Activated CD8-positive, alpha-beta memory T cell treated with anti-CD3 and anti-CD28 coated beads, Interleukin-2, amount 50 U/mL, for 24 hours (primary cell): ENCODE data around the gene EZH2.

Source experiments
- DNase-seq: peaks from one replicate; pipeline ENCODE4 v3.0.0-alpha.2; 2020; ENCODE audit errors: extremely low read depth

Gene EZH2

DNA sequence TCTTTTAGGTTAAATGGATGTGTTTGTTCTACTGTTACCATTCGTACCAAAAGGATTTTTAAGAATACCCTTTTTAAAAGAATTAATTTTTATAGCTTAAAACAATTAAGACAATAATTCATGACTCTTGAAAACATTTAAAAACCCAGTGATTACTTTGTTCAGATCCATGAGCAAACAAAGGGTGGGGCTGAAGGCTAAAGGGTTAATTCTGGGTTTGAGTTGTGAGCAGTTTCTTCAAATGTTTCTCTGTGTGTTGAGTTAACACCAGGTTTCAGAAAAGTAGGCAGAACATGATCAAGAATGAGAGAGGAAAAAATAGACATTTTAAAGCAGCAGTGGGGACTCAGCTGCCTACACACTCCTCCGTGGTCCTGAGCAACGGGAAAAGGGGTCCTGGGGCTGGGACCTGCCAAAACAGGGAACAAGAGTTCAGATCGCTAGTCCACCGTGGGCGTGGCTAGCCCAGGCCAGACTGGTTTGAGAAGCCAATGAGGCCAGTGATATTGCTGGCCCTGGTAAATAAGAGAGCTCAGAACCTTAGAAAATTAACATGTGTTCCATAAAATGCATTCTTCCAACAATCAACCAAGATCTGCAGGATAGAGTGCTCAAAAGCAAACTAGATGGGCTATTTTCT is 14.9 kb upstream of the EZH2 start:
- DNase-seq, result no peak

DNA sequence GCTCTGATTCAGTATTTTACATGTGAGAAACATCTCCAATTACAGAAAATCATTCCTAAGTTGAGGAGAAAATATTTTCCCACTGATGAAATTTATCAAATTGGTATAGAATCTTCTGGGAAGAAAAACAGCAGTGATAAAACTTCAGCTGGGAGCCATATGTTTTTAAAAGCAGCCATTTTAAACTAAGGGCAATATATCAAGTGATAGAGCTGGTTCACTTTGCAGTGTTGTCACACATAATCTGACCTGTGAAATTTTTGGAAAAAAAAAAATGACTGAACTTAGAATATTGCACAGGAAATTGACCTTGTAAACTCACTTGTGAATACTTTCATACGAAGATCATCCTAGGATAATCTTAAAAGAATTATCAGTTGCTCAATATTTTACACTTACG is 10.5 kb upstream of the EZH2 start:
- DNase-seq, result no peak

DNA sequence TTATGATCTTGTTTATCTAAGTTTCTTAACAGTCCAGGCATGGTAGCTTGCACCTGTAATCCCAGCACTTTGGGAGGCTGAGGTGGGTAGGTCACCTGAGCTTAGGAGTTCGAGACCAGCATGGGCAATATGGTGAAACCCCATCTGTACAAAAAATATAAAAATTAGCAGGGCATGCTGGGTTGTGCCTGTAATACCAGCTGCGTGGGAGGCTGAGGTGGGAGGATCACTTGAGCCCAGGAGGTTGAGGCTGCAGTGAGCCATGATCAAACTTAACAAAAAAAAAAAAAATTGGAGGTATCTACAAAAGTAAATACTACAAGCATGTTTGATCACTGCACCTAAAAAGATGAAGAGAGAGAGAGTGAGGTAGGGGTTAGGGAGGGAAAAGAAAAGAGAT is 9.0 kb upstream of the EZH2 start:
- DNase-seq, result no peak

DNA sequence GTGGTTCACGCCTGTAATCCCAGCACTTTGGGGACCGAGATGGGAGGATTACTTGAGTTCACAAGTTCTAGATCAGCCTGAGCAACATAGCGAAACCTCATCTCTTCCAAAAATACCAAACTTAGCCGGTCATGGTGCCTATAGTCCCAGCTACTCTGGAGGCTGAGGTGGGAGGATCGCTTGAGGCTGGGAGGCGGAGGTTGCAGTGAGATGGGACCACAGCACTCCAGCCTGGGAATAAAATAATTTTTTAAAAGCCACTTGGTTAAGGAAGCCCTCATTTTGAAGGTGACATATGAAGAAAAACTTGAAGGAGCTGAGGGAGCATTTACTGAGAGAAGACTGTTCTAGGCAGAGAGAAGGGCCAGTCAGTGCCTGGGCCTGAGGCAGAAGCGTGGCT is 4.2 kb upstream of the EZH2 start:
- DNase-seq, result no peak

DNA sequence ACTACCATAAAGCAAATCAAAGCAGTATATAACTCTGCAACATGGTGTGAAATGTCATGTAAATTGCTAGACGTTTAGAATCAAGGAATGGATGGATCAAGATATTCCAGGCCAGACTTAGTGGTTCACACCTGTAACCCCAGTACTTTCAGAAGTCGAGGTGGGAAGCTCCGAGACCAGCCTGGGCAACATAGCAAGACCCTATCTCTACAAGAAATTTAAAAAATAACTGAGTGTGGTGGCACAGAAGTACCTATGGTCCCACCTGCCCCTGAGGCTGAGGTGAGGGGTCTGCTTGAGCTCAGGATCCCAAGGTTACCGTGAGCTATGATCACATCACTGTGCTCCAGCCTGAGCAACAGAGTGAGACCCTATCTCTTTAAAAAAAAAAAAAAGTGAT is 2.8 kb upstream of the EZH2 start:
- DNase-seq, result no peak

DNA sequence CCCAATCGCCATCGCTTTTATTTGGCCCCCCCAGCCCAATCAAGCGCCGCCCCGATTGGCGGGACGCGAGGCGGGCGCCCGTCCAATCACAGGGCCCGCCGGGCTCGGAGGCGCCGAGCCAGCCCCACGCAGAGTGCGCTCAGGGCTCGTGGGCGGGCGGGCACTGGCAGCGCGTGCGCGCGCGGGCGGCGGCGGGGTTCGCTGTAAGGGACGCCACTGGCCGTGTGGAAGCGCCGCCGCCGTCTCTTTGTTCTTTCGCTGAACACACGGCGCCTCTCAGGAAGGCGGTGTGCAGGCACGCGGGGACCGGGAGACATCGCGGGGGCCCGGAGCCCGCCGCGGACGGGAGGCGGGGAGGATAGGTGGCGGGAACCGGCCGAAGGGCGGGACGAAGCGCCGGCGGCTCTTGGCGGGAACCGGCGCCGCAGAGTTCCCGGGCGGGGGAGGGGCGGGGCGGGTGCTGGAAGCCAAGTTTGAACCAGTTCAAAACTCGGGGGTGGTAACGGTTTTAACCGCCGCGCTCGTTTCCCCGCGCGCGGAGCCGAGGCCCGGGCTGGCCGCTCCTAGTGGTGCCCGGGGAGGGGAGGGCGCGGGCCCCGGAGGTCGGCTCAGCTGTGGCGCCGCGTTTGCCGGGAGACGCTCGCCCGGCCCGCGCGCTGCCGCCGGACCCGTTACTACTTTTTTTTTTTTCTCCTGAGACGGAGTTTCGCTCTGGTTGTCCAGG is 370 bp upstream of the EZH2 start:
- DNase-seq, result peak; percentile 78

DNA sequence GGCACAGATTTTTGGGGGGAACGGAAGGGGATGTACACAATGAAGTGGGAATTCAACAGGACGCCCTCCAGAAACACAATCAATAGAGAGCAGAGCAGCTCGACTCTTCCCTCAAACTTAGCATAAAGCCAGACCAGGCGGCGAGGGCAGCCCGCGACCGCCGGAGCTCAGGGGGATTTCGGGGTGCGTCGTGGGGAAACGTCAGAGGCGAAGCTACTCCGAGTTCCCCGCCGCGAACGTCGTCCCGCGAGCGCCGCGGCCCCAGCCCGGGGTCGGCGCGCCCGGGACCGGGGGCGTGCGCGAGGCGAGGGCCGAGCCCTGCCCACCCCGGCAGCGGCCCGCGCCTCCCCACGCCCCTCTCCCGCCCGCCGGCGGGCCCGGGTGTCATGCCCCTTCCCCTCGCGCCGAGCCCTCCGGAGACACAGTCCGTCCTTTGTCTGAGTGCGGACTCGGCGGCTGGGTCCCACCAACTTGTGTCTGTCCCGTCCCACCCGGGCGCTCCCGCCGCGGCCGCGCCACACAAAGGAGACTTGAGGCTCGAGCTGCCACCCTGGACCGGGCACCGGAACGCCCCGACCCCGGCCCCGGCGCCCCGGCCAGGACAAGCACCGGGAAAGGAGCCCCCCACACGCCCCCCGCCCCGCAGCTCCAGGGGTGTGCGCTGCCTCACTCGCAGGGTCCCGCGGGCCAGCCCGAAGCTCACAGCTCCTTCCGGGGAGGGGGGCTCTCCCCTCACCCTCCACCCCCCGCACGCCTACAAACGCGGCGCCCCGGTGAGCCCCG is 634 bp downstream of the EZH2 start:
- no peak for DNase-seq

DNA sequence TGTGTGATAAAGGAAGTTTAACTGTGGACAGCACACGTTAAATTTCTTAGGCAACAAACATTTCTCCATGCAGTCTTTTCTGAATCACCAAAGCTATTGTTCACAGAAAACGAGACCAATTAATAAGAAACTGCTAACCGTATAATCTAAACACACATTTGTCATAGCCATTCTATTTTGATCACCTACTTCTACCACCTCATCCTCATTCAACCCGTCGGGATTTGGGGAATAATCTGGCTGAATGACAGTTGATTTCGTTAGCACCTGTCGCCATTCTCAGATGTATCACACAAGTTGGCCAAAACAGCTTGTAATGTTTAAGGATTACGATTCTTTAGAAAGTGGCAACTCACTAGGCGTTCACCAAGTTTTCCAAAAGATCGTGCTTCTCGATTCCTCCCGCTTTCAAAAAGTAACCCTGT is 1.2 kb downstream of the EZH2 start:
- DNase-seq, result no peak

DNA sequence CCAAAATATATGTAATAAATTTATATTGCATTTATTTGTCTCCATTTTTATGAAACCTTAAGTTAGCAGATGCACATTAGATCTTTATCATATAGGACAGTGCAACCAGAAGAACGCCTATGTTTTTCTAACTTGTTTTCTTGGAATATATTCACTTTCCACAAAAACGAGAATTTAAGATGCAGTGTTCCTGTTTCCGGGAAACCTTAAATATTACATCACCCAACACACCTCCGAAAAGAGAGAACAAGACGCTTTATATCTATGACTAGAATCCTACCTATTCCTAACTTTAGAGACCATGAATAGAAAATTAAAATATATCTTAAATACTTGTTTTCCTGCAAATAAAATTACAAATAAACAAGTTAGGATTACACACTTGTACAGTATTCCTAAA is 1.9 kb downstream of the EZH2 start:
- DNase-seq, result no peak

DNA sequence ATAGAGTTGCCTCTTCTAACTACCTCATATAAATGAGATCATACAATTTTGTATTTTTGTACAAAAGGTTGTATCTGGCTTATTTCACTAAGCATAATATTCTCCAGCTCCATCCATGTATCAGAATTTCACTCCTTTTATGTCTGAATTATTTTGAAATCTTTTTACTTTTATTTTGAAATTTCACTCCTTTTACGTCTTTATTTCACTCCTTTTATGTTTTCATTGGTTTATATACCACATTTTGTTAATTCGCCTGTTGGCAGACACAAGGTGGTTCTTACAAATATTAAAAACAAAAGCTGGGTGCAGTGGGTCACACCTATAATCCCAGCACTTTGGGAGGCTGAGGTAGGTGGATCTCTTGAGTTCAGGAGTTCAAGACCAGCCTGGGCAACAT is 5.8 kb downstream of the EZH2 start:
- no peak for DNase-seq

DNA sequence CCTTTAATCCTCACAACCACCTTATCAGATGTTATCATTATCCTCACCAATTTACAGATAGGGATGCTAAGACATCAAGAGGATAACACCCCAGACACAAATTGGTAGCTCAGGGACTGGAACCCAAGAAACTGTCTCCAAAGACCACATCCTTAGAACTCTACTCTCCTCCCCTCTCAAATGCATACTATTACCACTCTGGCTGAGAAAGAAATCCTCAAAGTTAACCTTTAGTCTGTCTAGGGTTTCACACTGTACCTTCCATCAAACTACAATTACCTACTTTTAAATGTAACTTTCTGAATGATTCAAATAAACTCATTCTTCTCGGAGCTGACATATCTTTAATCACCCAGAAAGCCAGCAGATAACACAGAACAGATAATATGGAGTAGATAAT is 6.6 kb downstream of the EZH2 start:
- DNase-seq, result no peak

DNA sequence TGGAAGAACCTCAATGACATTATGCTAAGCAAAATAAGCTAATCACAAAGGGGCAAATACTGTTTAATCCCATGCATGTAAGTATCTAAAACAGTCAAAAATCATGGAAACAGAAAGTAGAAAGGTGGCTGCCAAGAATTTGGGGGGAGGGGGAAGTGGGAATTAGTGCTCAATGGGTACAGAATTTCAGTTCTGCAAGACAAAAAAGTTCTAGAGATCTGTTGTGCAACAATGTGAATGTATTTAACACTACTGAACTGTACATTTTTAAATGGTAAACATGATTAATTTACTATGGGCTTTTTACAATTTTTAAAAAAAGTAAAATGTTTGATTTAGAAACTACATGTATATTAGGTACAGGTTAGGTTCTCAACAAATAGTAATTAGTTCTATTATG is 11.9 kb downstream of the EZH2 start:
- DNase-seq, result no peak

DNA sequence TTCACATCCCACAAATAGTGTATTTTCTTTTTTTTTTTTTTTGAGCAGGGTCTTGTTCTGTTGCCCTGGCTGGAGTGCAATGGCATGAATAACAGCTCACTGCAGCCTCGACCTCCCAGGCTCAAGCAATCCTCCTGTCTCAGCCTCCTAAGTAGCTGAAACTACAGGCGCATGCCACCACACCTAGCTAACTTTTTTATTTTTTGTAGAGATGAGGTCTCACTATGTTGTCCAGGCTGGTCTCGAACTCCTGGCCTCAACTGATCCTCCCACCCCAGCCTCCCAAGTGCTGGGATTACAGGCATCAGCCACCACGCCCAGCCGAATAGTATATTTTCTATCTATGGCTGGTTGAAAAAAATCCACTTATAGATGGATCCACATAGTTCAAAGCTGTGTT is 12.5 kb downstream of the EZH2 start:
- DNase-seq, result no peak

DNA sequence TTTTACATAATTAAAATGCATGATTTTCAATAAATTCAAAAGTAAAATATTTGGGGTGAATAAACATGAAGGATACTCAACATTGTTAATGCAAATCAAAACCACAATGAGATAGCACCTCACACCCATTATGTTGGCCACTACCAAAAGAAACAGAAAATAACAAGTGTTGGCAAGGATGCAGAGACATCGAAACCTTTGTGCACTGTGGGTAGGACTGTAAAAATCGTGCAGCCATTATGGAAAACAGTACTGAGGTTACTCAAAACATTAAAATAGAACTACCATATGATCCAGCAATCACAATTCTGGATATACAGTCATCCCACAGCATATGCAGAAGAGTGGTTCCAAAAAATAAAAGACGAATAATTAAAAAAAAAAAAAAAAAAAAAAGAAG is 13.1 kb downstream of the EZH2 start:
- DNase-seq, result no peak

DNA sequence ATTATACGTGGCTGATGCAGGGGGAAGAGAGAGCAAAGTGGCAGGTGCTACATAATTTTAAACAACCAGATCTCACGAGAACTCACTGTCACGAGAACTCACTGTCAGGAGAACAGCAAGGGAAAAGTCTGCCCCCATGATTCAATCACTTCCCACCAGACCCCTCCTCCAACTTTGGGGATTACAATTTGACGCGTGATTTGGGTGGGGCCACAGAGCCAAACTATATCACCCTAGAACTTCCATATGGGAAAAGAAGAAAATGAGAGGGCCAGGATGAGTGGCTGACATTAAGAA is 15.8 kb downstream of the EZH2 start:
- DNase-seq, result no peak

DNA sequence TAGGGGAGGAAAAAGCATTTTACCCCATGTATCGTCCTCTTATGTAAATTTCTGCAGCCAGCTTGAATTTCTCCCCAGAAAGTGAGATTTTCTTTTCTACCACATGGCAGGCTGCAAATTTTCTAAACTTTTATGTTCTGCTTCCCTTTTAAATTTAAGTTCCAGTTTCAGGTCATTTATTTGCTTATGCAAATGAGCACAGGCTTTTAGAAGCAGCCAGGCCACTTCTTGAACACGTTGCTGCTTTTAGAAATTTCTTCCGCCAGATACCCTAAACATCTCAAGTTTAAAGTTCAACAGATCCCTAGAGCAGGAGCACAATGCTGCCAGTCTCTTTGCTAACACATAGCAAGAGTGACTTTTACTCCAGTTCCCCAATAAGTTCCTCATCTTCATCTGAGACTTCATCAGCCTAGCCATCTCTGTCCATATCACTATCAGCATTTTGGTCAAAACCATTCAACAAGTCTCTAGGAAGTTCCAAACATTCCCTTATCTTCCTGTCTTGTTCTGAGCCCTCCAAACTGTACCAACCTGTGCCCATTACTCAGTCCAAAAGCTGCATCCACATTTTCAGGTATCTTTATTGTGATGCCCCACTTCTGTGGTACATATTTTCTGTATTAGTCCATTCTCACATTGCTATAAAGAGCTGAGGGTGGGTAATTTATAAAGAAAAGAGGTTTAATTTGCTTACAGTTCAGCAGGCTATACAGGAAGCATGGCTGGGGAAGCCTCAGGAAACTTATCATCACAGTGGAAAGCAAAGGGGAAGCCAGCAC is 16.3 kb downstream of the EZH2 start:
- DNase-seq, result no peak

DNA sequence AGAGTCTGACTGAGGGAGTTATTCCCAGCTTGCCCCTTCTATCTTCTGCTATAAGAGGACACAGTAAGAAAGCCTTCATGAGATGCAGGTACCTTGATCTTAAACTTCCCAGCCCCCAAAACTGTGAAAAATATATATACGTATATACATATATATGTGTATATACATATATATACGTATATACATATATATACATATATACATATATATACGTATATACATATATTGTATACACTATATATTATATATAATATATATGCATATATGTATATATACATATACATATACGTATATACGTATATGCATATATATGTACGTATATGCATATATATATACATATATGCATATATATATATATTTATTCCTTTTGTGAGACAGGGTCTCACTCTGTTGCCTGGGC is 17.7 kb downstream of the EZH2 start:
- no peak for DNase-seq

DNA sequence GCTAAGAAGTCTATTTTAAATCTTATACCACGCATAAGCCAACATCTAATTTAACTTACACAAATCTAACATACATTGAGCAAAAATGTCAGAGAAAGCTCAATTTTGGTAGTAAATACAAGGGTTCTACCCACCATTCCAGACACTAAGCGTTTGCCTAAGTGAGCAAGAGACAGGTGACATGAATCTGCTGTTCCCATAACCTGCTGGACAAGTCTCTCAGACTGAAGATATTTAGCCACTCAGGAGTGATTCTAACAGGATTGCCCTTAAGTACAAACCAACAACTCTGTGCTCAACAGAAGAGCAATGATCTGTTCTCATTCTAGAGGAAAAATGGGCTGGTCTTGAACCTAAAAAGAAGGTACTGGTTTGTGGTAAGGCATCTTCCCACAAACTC is 18.8 kb downstream of the EZH2 start:
- no peak for DNase-seq

DNA sequence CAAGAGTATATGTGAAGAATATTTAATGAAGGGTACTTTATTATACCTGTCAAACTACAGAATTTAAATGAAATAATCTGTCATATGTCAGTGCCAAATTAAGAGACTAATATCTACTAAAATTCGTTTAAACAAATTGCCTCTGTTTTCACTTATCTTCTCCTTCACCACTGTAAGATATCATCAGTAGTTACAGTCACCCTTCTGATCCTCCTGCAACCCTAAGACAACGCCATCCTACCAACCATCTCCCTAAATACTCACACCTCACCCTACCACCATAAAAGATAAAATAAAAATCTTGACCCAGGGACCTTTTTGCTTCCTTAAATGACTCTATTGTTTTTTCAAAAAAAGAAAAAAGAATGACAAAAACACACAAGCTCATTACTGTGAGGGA is 20.8 kb downstream of the EZH2 start:
- no peak for DNase-seq

DNA sequence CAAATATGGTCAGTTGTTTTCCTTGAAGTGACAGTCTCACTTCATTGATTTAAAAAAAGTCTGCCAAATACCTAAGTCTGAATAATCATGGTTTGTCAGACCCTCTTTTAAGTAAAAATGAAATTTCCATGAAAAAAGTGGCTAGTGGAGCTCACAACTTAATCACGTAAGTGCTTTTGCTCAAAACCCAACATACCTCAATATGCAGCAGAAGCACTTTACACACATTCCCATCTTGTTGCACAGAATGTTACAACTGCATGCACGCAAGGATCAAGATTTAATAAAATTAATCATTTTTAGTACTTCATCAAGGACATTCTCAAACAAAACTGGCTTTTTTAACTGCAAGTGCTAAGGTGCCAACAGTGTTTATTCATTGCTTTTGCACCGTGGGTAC is 21.6 kb downstream of the EZH2 start:
- no peak for DNase-seq

DNA sequence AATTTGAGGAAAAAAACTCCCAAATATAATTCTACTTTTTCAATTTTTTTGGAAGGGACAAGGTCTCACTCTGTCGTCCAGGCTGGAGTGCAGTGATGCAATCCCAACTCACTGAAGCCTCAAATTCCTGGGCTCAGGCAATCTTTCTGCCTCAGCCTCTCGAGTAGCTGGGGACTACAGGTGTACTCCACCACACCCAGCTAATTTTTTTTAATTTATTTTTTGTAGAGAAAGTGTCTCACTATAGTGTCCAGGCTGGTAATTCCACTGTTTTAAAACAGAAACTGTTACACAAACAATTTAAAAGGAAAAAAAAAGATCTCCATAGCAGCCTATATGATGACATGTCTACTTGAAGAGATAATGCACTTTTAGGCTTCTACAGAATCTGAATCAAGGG is 25.6 kb downstream of the EZH2 start:
- no peak for DNase-seq

DNA sequence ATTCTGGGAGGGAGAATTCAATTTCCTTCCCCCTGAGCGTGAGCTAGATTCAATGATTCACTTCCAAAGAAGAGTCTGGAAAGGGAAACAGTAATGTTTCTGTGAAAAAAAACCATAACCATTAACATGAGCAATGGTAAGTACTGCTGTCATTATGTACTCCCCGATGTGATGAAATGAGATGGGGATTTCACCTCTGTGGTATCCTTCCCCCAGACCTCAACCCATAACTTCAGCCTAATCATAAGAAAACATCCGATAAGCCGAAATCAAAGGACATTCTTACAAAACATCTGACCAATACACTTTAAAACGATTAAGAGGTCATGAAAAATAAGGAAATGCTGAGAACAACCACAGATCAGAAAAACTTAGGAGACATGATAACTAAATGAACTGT is 27.2 kb downstream of the EZH2 start:
- no peak for DNase-seq

DNA sequence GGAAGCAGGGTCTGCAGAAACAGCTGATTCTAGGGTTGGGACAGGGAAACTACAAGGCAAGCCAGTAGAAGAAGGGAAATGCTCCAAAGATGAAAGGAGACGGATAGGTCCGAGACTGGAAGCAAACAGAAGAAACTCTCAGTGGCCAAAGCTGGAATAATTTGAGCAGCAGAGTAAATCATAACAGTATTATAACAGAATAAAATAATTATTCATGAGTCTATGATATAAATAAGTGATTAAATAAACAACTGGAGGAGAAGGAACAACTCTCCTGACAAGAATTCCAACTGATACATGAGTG is 27.6 kb downstream of the EZH2 start:
- DNase-seq, result no peak
